ENCODE measurements around the gene DNER. TPM values are rescaled to one million over a fixed set of nuclear protein-coding genes. Genes with fewer than 3 reads are reported as not detected.
A peak's percentile ranks its signal among the peaks of the same experiment; 100 is the strongest.

The DNER gene
- total and polyA plus RNA-seq, 2 experiments from 2014 or later = 4.7 to 8.8 TPM

DNA sequence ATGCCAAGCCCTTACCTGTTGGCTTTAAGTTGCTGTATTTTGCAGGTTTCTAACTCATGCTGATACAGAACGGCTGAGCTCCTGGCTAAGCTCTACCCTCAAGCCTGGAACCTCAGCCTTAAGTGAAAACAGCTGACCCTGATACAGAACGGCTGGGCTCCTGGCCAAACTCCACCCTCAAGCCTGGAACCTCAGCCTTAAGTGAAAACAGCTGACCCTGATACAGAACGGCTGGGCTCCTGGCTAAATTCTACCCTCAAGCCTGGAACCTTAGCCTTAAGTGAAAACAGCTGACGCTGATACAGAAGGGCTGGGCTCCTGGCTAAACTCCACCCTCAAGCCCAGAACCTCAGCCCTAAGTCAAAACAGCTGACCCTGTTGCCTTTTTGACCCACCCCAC, 17.6 kb upstream of the DNER start (continued):
- TF ChIP-seq, protein P1, sequence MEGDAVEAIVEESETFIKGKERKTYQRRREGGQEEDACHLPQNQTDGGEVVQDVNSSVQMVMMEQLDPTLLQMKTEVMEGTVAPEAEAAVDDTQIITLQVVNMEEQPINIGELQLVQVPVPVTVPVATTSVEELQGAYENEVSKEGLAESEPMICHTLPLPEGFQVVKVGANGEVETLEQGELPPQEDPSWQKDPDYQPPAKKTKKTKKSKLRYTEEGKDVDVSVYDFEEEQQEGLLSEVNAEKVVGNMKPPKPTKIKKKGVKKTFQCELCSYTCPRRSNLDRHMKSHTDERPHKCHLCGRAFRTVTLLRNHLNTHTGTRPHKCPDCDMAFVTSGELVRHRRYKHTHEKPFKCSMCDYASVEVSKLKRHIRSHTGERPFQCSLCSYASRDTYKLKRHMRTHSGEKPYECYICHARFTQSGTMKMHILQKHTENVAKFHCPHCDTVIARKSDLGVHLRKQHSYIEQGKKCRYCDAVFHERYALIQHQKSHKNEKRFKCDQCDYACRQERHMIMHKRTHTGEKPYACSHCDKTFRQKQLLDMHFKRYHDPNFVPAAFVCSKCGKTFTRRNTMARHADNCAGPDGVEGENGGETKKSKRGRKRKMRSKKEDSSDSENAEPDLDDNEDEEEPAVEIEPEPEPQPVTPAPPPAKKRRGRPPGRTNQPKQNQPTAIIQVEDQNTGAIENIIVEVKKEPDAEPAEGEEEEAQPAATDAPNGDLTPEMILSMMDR (conservative IDR thresholded peaks at IDR 0.05; ENCODE audit: low read depth in 2 of 2) = no peak
- TF ChIP-seq EZH2phosphoT487 (IDR thresholded peaks at IDR 0.05; ENCODE audit: unreplicated experiment) = no peak
- TF ChIP-seq, protein P2, sequence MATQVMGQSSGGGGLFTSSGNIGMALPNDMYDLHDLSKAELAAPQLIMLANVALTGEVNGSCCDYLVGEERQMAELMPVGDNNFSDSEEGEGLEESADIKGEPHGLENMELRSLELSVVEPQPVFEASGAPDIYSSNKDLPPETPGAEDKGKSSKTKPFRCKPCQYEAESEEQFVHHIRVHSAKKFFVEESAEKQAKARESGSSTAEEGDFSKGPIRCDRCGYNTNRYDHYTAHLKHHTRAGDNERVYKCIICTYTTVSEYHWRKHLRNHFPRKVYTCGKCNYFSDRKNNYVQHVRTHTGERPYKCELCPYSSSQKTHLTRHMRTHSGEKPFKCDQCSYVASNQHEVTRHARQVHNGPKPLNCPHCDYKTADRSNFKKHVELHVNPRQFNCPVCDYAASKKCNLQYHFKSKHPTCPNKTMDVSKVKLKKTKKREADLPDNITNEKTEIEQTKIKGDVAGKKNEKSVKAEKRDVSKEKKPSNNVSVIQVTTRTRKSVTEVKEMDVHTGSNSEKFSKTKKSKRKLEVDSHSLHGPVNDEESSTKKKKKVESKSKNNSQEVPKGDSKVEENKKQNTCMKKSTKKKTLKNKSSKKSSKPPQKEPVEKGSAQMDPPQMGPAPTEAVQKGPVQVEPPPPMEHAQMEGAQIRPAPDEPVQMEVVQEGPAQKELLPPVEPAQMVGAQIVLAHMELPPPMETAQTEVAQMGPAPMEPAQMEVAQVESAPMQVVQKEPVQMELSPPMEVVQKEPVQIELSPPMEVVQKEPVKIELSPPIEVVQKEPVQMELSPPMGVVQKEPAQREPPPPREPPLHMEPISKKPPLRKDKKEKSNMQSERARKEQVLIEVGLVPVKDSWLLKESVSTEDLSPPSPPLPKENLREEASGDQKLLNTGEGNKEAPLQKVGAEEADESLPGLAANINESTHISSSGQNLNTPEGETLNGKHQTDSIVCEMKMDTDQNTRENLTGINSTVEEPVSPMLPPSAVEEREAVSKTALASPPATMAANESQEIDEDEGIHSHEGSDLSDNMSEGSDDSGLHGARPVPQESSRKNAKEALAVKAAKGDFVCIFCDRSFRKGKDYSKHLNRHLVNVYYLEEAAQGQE (IDR thresholded peaks at IDR 0.05; ENCODE audit: unreplicated experiment) = no peak
- TF ChIP-seq STAT1 (IDR thresholded peaks at IDR 0.05; ENCODE audit: unreplicated experiment) = no peak
- TF ChIP-seq CREB1 (CRISPR knock-in tag; IDR thresholded peaks at IDR 0.05; ENCODE audit: low read depth) = no peak

DNA sequence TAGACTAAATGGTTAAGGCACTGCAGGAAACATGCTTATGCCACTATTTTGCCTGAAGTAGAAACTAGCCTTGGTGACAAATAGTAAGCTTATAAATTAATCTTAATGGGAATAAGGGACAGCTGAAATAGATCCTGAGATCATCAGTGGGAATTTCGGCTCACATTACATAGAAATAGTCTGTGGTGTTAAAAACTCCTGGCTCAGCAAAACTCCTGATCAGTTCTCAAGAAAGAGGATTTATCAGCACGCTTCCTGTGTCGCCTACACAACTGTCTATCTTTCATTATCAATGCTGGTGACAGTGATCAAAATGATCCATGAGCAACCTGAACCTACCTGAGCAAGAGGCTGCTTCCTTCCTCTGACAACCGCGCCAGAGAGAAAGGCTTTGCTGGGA, 17.0 kb upstream of the DNER start:
- no peak for TF ChIP-seq EZH2 (IDR thresholded peaks at IDR 0.05; ENCODE audit: low read depth, unreplicated experiment)
- TF ChIP-seq POLR2AphosphoS5 (IDR thresholded peaks at IDR 0.05; ENCODE audit: low read depth) = no peak
- TF ChIP-seq, protein P1 (conservative IDR thresholded peaks at IDR 0.05; ENCODE audit: low read depth in 2 of 2) = no peak
- no peak for TF ChIP-seq STAT1 (IDR thresholded peaks at IDR 0.05; ENCODE audit: unreplicated experiment)
- no peak for TF ChIP-seq NANOG (IDR thresholded peaks at IDR 0.05; ENCODE audit: borderline replicate concordance)
- TF ChIP-seq, protein P2 (IDR thresholded peaks at IDR 0.05; ENCODE audit: unreplicated experiment) = no peak
- TF ChIP-seq JUNB (IDR thresholded peaks at IDR 0.05; ENCODE audit: unreplicated experiment) = no peak
- TF ChIP-seq CREB1 (CRISPR knock-in tag; IDR thresholded peaks at IDR 0.05; ENCODE audit: low read depth) = no peak
- TF ChIP-seq, protein P3, sequence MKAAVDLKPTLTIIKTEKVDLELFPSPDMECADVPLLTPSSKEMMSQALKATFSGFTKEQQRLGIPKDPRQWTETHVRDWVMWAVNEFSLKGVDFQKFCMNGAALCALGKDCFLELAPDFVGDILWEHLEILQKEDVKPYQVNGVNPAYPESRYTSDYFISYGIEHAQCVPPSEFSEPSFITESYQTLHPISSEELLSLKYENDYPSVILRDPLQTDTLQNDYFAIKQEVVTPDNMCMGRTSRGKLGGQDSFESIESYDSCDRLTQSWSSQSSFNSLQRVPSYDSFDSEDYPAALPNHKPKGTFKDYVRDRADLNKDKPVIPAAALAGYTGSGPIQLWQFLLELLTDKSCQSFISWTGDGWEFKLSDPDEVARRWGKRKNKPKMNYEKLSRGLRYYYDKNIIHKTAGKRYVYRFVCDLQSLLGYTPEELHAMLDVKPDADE (IDR thresholded peaks at IDR 0.05) = no peak
- H3K4me1 ChIP-seq (ENCODE audit: insufficient read depth) = peaks cover 13% of the 10 kb centered on the region
- H3K27me3 ChIP-seq (ENCODE audit: insufficient read depth) = no peaks in the 10 kb centered on the region
- H3K27ac Mint-ChIP-seq = no peak overlapping the region
- ATAC-seq (no peak), DNase-seq (ENCODE audit: low spot score) (no peak)
- no peak overlapping the region for H3K4me3 Mint-ChIP-seq
- H3K27me3 Mint-ChIP-seq (ENCODE audit: insufficient read depth, low read depth, poor library complexity) = peaks cover 1% of the 10 kb centered on the region
- H3F3A ChIP-seq (replicated peaks; ENCODE audit: low read depth) = 0 out of 2 replicates have a peak, but pooled peaks cover 4% of the 10 kb centered on the region
- peaks cover 6% of the 10 kb centered on the region; the same call in 1 of the 2 replicates for H3K9me2 ChIP-seq (ENCODE audit: insufficient read depth)
- no peaks in the 10 kb centered on the region for H3K79me2 ChIP-seq (replicated peaks; ENCODE audit: insufficient read depth)
- peaks cover 25% of the 10 kb centered on the region for H3K4me1 Mint-ChIP-seq
- no peaks in the 10 kb centered on the region for H4K20me1 ChIP-seq (replicated peaks; ENCODE audit: insufficient read depth)
- peaks cover 4% of the 10 kb centered on the region; the same call in 1 of the 3 replicates for H3K36me3 Mint-ChIP-seq (ENCODE audit: low read depth)
- no peaks in the 10 kb centered on the region for H3K36me3 ChIP-seq (ENCODE audit: insufficient read depth)
- H3K4me3 ChIP-seq = no peak overlapping the region
- no peak overlapping the region for H3K27ac ChIP-seq (ENCODE audit: low read depth)
- H3K4me2 ChIP-seq = no peak overlapping the region
- peak overlapping the region; percentile 56 for H2AFZ ChIP-seq
- peaks cover 7% of the 10 kb centered on the region; the same call in 1 of the 3 replicates for H3K9me3 Mint-ChIP-seq

All from GM23338 (cell line).